Stimulated activated memory B cell treated with anti-CD40 and anti-IgM and Interleukin-4, amounts not matched to agents 10 μg/mL and 1 μg/mL and 100 μg/mL, for 72 hours (primary cell): ENCODE measurements around the gene COL18A1.

Source experiments
- ATAC-seq: fragments of 150-1000 bp; cut with Tn5 transposase; 2 replicates; pipeline ENCODE4 v1.10.0; 2021
- H3K27ac Mint-ChIP-seq: one replicate; pipeline ENCODE4 v1.8.0; 2022; ENCODE audit warnings: mild to moderate bottlenecking, mixed read lengths
- H3K27me3 Mint-ChIP-seq: one replicate; pipeline ENCODE4 v1.8.0; 2022; ENCODE audit warnings: mixed read lengths
- H3K36me3 Mint-ChIP-seq: one replicate; pipeline ENCODE4 v1.8.0; 2022; ENCODE audit warnings: mixed read lengths
- H3K4me1 Mint-ChIP-seq: one replicate; pipeline ENCODE4 v1.8.0; 2022; ENCODE audit warnings: mixed read lengths
- H3K4me3 Mint-ChIP-seq: one replicate; pipeline ENCODE4 v1.8.0; 2022; ENCODE audit warnings: mild to moderate bottlenecking, moderate library complexity, mixed read lengths
- H3K9me3 Mint-ChIP-seq: one replicate; pipeline ENCODE4 v1.8.0; 2022; ENCODE audit warnings: mixed read lengths

COL18A1 gene

DNA sequence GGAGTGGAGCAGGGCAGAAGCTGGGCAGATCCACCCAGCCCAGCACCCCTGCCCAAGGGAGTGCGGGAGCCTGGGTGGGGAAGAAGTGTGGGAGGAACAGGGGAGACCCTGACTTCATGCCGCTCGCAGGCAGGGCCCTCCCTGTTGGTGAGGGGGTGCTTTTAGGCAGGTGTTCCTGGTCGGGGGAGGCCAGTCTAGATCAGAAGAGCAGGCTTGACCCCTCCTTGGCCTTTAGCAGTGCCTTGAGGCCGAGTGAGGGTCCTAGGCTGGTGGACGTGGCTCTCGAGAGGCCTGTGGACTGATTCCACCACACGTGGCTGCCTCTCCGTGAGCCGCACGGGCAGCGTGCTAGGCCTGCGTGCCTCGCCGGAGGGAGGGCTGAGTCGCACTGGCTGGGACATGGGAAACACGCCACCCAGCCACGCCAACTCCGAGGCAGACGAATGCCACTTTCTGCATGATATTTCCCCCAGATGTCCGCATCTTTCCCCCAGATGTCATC lies 19.4 kb upstream of the COL18A1 start:
- Mint-ChIP-seq H3K36me3 (no peaks in the 10 kb centered on the region), H3K4me1 (no peaks in the 10 kb centered on the region), H3K9me3 (peaks cover 2% of the 10 kb centered on the region), H3K4me3 (no peak overlapping the region), H3K27ac (no peak overlapping the region), H3K27me3 (peaks cover 55% of the 10 kb centered on the region)
- ATAC-seq: no peak

DNA sequence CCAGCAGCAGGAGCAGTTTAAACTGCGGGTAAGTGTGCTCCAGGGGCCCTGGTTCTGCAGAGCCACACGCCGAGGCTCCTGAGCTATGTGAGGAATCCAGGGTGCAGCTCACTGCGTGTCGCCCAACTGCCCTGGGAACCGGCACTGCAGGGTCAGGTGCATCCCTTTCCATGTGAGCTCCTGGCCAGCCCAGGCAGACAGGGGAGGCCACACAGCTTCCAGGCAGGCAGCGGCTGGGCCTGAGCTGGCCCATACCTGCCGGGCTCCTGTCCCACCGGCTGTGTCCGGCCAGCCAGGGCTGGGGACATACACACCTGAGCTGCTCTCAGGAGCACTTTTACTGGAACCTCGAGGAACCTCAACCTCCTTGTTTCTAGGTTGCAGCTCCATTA lies 18.6 kb upstream of the COL18A1 start:
- Mint-ChIP-seq H3K27me3 (peaks cover 55% of the 10 kb centered on the region), H3K4me1 (no peaks in the 10 kb centered on the region)

DNA sequence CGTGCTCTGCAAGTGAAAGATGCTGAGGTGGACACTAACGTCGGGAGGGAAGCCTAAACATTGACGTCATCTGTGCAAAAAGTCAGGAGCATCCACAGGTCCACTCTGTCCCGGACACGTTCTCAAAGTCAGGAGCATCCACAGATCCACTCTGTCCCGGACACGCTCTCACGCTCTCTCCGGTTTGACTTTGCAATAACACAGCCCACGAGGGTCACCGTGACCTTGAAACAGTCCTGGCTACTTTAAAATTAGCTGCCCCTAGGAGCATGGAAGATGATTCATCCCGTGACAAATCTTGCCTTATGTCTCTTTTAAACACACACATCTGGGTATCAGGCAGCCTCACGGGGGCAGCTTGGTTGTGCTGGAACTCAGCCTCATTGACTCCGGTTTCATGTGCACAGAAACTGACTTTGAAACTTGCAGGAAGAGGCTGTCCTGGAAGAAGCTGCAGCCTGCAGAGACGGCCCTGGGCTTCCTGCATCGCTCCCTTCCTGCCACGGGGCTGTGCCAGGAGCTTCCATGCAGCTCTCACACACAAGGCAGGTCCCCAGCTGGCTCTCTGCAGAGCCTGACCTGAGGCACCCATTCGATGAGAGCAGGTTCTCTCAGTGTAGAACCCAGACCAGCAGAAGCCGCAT lies 18.1 kb upstream of the COL18A1 start:
- no peak for ATAC-seq
- Mint-ChIP-seq H3K27me3 (peaks cover 59% of the 10 kb centered on the region), H3K36me3 (no peaks in the 10 kb centered on the region), H3K9me3 (no peaks in the 10 kb centered on the region), H3K4me1 (no peaks in the 10 kb centered on the region), H3K4me3 (no peak overlapping the region), H3K27ac (no peak overlapping the region)

More for the DNA sequence above, 18.6 kb upstream of the COL18A1 start:
- no peak for ATAC-seq
- H3K4me3 Mint-ChIP-seq: no peak overlapping the region
- H3K9me3 Mint-ChIP-seq: no peaks in the 10 kb centered on the region
- no peak overlapping the region for H3K27ac Mint-ChIP-seq
- H3K36me3 Mint-ChIP-seq: no peaks in the 10 kb centered on the region

DNA sequence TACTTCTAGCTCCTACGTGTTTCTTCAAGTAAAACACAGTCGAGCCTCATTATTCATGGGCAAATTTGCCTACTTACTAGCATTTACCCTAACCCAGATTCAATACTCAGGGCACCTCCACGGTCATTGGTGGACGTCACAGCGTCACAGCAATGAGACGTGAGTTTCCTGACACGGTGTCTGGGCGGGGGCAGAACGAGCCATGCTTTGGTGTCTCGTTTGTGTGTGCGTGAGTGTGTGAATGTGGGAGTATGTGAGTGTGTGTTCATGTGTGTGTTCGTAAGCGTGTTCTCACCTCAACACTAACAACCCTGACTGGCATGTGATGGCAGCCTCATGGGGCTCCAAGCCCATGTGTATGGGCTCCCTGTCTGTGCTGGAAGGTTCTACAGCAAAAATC lies 17.5 kb upstream of the COL18A1 start:
- Mint-ChIP-seq H3K4me1 (no peaks in the 10 kb centered on the region), H3K27me3 (peaks cover 56% of the 10 kb centered on the region), H3K36me3 (no peaks in the 10 kb centered on the region), H3K9me3 (no peaks in the 10 kb centered on the region), H3K4me3 (no peak overlapping the region), H3K27ac (no peak overlapping the region)
- ATAC-seq: no peak

- no peak overlapping the region for H3K27ac Mint-ChIP-seq
- peaks cover 50% of the 10 kb centered on the region for H3K27me3 Mint-ChIP-seq
- no peaks in the 10 kb centered on the region for H3K9me3 Mint-ChIP-seq
- no peaks in the 10 kb centered on the region for H3K36me3 Mint-ChIP-seq
- H3K4me1 Mint-ChIP-seq: no peaks in the 10 kb centered on the region
- no peak for ATAC-seq
- H3K4me3 Mint-ChIP-seq: no peak overlapping the region
Measured at GRCh38 chr21:45388011-45388521, 16.9 kb upstream of the COL18A1 start.

- no peaks in the 10 kb centered on the region for H3K4me1 Mint-ChIP-seq
Measured at GRCh38 chr21:45388611-45389296, 16.2 kb upstream of the COL18A1 start.

GRCh38 chr21:45390121-45390751 lies 14.7 kb upstream of the COL18A1 start:
- Mint-ChIP-seq H3K27ac (no peak overlapping the region), H3K4me1 (no peaks in the 10 kb centered on the region), H3K9me3 (no peaks in the 10 kb centered on the region), H3K36me3 (no peaks in the 10 kb centered on the region), H3K4me3 (no peak overlapping the region), H3K27me3 (peaks cover 42% of the 10 kb centered on the region)
- ATAC-seq: no peak

More at GRCh38 chr21:45388611-45389296, 16.2 kb upstream of the COL18A1 start:
- ATAC-seq: peak; percentile 24
- Mint-ChIP-seq H3K4me3 (no peak overlapping the region), H3K36me3 (no peaks in the 10 kb centered on the region), H3K27me3 (peaks cover 48% of the 10 kb centered on the region), H3K27ac (no peak overlapping the region), H3K9me3 (no peaks in the 10 kb centered on the region)

- Mint-ChIP-seq H3K27me3 (peaks cover 37% of the 10 kb centered on the region), H3K36me3 (no peaks in the 10 kb centered on the region), H3K27ac (no peak overlapping the region), H3K4me1 (no peaks in the 10 kb centered on the region), H3K9me3 (no peaks in the 10 kb centered on the region), H3K4me3 (no peak overlapping the region)
- no peak for ATAC-seq
Measured at GRCh38 chr21:45390831-45391742, 13.9 kb upstream of the COL18A1 start.

DNA sequence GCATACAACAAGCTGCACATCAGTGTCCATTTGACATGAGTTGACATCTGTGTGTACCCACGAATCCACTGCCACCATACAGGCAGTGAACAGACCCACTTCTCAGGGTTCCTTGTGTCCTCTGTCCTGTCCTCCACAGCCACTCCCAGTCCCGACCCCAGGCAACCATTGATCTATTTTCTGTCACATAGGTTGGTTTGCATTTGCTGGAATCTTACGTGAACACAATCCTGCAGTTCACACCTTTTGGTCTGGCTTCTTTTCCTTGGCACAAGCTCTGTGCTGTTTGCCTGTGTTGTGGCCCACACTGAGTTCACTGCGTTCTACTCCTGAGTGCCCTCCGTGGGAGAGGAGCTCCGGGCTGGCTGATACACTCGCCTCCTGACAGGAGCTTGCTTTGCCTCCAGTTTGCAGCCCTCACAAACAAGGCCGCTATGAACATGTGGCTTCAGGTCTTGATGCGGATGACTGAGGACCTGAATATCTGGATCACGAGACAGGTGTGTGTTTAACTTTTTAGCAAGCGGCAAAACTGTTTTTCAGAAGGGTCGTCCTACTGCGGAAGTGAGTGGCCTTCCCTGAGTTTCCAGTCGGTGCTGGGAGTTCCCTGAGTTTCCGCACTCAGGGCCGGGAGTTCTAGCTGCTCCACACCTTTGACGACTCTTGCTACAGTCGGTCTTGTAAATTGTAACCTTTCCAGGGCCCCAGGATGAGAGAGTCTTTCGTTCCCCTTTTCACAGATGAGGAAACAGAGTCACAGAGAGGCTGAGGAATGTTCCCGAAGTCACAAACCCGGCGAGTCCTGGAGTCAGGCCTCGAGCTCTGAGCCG lies 13.0 kb upstream of the COL18A1 start:
- H3K4me1 Mint-ChIP-seq: no peaks in the 10 kb centered on the region
- H3K27me3 Mint-ChIP-seq: peaks cover 37% of the 10 kb centered on the region
- H3K36me3 Mint-ChIP-seq: no peaks in the 10 kb centered on the region
- ATAC-seq: no peak
- H3K27ac Mint-ChIP-seq: no peak overlapping the region
- no peak overlapping the region for H3K4me3 Mint-ChIP-seq
- no peaks in the 10 kb centered on the region for H3K9me3 Mint-ChIP-seq

- ATAC-seq: no peak
- no peaks in the 10 kb centered on the region for H3K4me1 Mint-ChIP-seq
- peaks cover 37% of the 10 kb centered on the region for H3K27me3 Mint-ChIP-seq
- no peak overlapping the region for H3K27ac Mint-ChIP-seq
- H3K9me3 Mint-ChIP-seq: no peaks in the 10 kb centered on the region
- H3K4me3 Mint-ChIP-seq: no peak overlapping the region
- H3K36me3 Mint-ChIP-seq: no peaks in the 10 kb centered on the region
Measured at GRCh38 chr21:45392573-45392971, 12.4 kb upstream of the COL18A1 start.

DNA sequence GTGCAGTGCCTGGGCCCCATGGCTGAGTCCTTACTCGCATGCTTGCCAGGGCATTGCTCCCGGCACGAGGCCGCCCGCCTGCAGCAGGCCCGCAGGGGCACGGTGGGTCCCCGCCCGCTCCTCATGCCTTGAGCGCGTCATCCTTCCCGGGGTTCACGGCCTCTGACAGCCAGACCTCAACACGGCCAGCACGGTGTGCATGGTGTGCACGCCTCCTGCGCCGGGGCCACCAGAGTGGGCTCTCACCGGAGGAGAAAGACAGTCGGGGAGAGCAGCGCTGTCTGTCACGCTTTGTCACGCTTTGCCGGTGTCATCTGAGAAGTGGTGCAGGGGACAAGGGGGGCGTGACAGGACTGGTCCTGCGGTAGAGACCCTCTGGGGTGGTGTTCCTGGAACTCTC lies 11.9 kb upstream of the COL18A1 start:
- H3K27me3 Mint-ChIP-seq: peaks cover 37% of the 10 kb centered on the region

DNA sequence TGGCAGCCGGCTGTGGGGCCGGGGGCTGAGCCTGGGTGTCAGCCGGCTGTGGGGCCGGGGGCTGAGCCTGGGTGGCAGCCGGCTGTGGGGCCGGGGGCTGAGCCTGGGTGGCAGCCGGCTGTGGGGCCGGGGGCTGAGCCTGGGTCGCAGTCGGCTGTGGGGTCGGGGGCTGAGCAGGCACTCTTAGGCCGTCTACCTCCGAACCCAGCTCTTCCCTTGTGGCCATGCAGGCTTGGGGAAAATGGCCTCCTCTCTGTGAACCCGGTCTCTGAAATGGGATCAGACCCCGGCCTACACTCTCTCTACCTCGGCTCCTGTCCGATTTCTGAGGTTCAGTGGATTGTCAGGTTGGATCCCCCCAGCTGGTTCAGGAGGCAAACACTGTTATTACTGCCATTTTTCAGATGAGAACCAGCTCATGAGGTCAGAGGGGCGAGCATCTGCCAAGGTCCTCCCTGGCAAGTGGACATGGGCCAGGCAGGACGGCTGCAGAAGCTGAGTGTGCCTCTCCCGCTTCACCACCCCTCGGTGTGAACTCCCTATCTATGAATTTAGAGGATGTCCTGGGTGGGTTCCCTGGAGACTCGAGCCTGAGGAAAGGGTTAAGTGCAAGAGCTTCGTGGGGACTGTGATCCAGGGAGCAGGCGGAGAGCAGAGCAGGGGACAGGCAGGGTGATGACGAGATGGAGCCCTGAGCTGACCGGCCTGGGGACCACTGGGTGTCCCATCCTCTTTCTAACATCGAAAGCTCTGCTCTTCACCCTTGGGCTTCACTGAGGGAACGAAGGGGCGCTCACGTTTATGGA lies 10.9 kb upstream of the COL18A1 start:
- peaks cover 38% of the 10 kb centered on the region for H3K27me3 Mint-ChIP-seq

More for the DNA sequence above, 11.9 kb upstream of the COL18A1 start:
- no peaks in the 10 kb centered on the region for H3K36me3 Mint-ChIP-seq
- H3K4me3 Mint-ChIP-seq: no peak overlapping the region
- H3K9me3 Mint-ChIP-seq: no peaks in the 10 kb centered on the region
- H3K4me1 Mint-ChIP-seq: no peaks in the 10 kb centered on the region
- no peak overlapping the region for H3K27ac Mint-ChIP-seq
- ATAC-seq: peak; percentile 6

DNA sequence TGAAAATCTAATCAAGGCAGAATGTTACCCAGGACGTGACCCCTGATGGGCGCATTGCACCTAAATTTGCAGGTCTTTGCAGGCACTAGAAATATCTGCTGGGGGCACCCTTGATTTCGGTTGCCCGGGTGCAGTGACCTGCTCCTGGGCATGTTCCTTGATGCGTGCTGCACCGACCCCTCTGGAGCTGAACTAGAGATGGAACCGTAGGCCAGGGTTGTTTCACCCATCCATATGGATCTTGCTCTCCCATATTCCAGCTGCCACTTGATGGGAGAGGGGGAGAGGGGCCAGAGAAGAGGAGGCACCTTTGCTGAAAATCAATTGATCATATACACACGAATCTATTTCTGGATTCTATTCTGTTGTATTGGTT lies 8.4 kb upstream of the COL18A1 start:
- H3K36me3 Mint-ChIP-seq: peaks cover 7% of the 10 kb centered on the region
- ATAC-seq: no peak
- no peak overlapping the region for H3K27ac Mint-ChIP-seq
- H3K4me3 Mint-ChIP-seq: no peak overlapping the region
- H3K4me1 Mint-ChIP-seq: no peaks in the 10 kb centered on the region
- H3K9me3 Mint-ChIP-seq: peaks cover 6% of the 10 kb centered on the region
- H3K27me3 Mint-ChIP-seq: peaks cover 37% of the 10 kb centered on the region

More for the DNA sequence above, 10.9 kb upstream of the COL18A1 start:
- no peaks in the 10 kb centered on the region for H3K9me3 Mint-ChIP-seq
- H3K27ac Mint-ChIP-seq: no peak overlapping the region
- no peaks in the 10 kb centered on the region for H3K4me1 Mint-ChIP-seq
- H3K4me3 Mint-ChIP-seq: no peak overlapping the region
- no peak for ATAC-seq
- H3K36me3 Mint-ChIP-seq: no peaks in the 10 kb centered on the region
